Measurements from ENCODE around the gene RUNX3. TPM values are rescaled to one million over a fixed set of nuclear protein-coding genes. Genes with fewer than 3 reads are reported as not detected.

RUNX3 gene
- total and polyA plus RNA-seq, 4 donors = 1.7 to 9.0 (median 4.5) TPM

DNA sequence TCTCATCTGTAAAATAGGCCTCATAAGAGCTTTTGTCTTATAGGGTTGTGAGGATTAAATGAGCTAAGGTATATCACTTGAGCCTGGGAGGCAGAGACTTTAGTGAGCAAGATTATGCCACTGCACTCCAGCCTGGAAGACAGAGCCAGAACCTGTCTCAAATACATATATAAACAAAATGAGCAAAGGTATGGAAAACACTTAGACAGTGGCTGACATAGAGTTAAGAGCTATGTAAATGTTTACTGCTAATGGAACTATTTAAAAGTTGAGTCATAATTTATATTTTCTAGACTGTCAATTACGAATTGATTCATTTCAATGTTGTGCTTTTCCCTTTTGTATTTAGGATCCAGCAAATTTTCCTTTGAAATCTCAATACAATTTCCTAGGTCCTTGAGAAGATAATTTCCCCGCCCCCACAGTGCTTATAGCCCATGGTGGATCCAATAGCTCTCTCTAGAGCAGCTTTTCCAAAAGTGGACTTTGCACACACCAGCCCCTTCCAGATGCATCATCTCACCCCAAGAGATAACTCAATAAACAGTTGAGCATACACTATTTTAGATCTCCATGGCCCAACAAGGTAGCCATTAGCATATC lies 21.8 kb upstream of the RUNX3 start:
- DNase-seq = no peak
- TF ChIP-seq, protein P1, sequence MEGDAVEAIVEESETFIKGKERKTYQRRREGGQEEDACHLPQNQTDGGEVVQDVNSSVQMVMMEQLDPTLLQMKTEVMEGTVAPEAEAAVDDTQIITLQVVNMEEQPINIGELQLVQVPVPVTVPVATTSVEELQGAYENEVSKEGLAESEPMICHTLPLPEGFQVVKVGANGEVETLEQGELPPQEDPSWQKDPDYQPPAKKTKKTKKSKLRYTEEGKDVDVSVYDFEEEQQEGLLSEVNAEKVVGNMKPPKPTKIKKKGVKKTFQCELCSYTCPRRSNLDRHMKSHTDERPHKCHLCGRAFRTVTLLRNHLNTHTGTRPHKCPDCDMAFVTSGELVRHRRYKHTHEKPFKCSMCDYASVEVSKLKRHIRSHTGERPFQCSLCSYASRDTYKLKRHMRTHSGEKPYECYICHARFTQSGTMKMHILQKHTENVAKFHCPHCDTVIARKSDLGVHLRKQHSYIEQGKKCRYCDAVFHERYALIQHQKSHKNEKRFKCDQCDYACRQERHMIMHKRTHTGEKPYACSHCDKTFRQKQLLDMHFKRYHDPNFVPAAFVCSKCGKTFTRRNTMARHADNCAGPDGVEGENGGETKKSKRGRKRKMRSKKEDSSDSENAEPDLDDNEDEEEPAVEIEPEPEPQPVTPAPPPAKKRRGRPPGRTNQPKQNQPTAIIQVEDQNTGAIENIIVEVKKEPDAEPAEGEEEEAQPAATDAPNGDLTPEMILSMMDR (IDR thresholded peaks at IDR 0.05; ENCODE audit: control extremely low read depth, extremely low read depth) = no peak
- Histone ChIP-seq H3K27me3 (ENCODE audit: control insufficient read depth in 3 of 3, insufficient read depth in 3 of 3, low read length in 2 of 3) (no peaks in the 10 kb centered on the region), H3K27ac (ENCODE audit: low read depth in 1 of 2, low read length in 1 of 2) (no peak overlapping the region), H3K4me1 (ENCODE audit: control insufficient read depth in 5 of 5, insufficient read depth in 5 of 5, low read length in 5 of 5) (no peaks in the 10 kb centered on the region), H3K9ac (ENCODE audit: insufficient read depth in 1 of 2, low read length in 2 of 2) (no peak overlapping the region), H3K36me3 (ENCODE audit: control insufficient read depth in 4 of 4, insufficient read depth in 4 of 4, low read length in 4 of 4) (no peaks in the 10 kb centered on the region), H3K4me3 (no peak overlapping the region), H3K9me3 (ENCODE audit: control insufficient read depth in 4 of 4, insufficient read depth in 3 of 4, low read length in 3 of 4) (no peaks in the 10 kb centered on the region)
- ATAC-seq (ENCODE audit: insufficient read depth, low FRiP score) = no peak
- WGBS, 2 donors = 84 to 89% methylated on average over 2 of the region's 2 CpGs

DNA sequence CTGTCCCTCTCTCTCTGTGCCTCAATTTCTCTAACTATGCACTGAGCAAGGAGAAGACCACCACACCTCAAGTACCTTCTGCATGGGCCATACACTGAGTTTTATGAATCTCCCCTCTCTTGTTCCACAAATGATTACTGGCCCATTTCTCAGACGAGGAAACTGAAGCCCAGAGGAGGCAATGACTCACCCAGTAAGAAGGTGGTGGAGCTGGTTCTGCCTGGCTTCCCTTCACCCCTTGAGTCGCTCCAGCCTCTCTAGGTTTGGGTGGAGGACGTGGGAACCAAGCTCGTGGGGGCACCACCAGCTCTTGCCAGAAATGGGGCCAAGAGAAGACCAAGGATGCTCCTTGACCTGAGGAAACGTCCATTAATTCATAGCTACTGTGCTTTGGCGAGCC lies 21.3 kb upstream of the RUNX3 start:
- H3K4me1 ChIP-seq (ENCODE audit: control insufficient read depth in 5 of 5, insufficient read depth in 5 of 5, low read length in 5 of 5) = no peaks in the 10 kb centered on the region
- H3K9me3 ChIP-seq (ENCODE audit: control insufficient read depth in 4 of 4, insufficient read depth in 3 of 4, low read length in 3 of 4) = no peaks in the 10 kb centered on the region
- no peaks in the 10 kb centered on the region for H3K27me3 ChIP-seq (ENCODE audit: control insufficient read depth in 3 of 3, insufficient read depth in 3 of 3, low read length in 2 of 3)
- DNase-seq = no peak
- TF ChIP-seq, protein P1 (IDR thresholded peaks at IDR 0.05; ENCODE audit: control extremely low read depth, extremely low read depth) = no peak
- no peaks in the 10 kb centered on the region for H3K36me3 ChIP-seq (ENCODE audit: control insufficient read depth in 4 of 4, insufficient read depth in 4 of 4, low read length in 4 of 4)
- 69 to 72% methylated on average over 6 of the region's 6 CpGs for WGBS, 2 donors
- no peak for ATAC-seq (ENCODE audit: insufficient read depth, low FRiP score)
- H3K27ac ChIP-seq (ENCODE audit: low read depth in 1 of 2, low read length in 1 of 2) = no peak overlapping the region
- no peak overlapping the region for H3K9ac ChIP-seq (ENCODE audit: insufficient read depth in 1 of 2, low read length in 2 of 2)
- H3K4me3 ChIP-seq = no peak overlapping the region

DNA sequence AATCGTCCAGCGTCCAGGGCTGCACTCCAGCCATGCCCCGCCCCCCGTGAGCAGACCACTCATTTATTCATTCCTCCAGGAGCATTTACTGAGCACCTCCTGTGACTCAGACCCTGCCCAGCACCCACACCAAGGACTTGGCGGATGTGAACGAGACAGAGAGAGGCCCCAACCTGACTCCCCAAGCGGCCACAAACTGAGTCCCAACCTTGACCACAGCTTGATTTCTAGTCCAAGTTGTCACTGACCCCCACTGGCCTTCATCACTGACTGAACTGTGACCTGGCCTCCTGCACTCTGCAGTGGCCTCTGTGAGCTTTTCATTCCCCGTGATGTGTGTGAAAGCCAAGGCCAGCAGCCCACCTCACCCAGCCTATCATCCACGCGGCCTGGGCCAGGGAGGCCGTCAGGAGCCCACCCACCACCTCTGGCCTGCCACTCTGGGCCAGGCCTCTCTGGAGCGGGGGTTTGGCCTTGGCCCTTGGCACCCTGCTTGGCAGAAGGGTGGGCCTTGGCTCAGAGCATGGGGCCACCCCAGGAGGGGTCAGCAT lies 19.3 kb upstream of the RUNX3 start:
- DNase-seq = no peak
- Histone ChIP-seq H3K27ac (ENCODE audit: low read depth in 1 of 2, low read length in 1 of 2) (no peak overlapping the region), H3K9me3 (ENCODE audit: control insufficient read depth in 4 of 4, insufficient read depth in 3 of 4, low read length in 3 of 4) (no peaks in the 10 kb centered on the region), H3K4me3 (no peak overlapping the region), H3K4me1 (ENCODE audit: control insufficient read depth in 5 of 5, insufficient read depth in 5 of 5, low read length in 5 of 5) (no peaks in the 10 kb centered on the region), H3K9ac (ENCODE audit: insufficient read depth in 1 of 2, low read length in 2 of 2) (no peak overlapping the region), H3K27me3 (ENCODE audit: control insufficient read depth in 3 of 3, insufficient read depth in 3 of 3, low read length in 2 of 3) (no peaks in the 10 kb centered on the region), H3K36me3 (ENCODE audit: control insufficient read depth in 4 of 4, insufficient read depth in 4 of 4, low read length in 4 of 4) (no peaks in the 10 kb centered on the region)
- ATAC-seq (ENCODE audit: insufficient read depth, low FRiP score) = no peak
- TF ChIP-seq, protein P1 (IDR thresholded peaks at IDR 0.05; ENCODE audit: control extremely low read depth, extremely low read depth) = no peak
- WGBS, 2 donors = 80 to 91% methylated on average over 12 of the region's 12 CpGs
